Measurements from ENCODE around the gene ANKRD9. TPM values are rescaled to one million over a fixed set of nuclear protein-coding genes. Genes with fewer than 3 reads are reported as not detected.

The ANKRD9 gene
- total and polyA plus RNA-seq, 9 donors, result 2.2 to 48.1 (median 15.0) TPM

DNA sequence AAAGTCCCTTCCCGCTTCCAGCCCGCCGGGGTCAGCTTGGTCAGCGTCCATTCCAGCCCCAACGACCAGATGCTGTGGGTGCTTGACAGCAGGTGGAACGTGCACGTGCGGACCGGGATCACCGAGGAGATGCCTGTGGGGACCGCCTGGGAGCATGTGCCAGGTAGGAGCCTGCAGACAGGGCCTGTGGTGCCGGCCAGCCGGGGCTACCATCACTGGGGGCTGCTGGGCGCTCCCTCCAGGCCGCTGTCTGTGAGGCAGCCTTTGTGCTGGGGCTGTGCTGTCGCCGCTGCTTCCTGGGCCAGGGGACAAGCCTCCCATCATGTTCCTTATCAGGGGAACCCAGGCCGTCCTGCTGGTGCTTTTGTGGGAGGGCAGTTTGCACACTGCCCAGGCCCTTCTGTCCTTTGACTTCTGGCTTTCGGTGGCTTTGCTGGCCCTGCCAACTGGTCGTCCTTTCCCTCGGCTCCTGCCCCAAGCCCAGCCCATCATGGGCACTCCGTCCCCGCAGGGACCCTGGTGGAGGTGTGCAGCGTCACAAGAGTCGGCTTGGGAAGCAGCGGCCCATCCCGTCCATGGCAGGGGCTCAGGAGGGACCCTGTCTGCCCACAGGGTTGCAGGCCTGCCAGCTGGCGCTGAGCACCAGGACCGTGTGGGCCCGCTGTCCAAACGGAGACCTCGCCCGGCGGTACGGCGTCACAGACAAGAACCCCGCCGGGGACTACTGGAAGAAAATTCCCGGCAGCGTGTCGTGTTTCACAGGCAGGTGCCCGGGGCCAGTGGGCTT, 12.4 kb downstream of the ANKRD9 start:
- H3K4me3 ChIP-seq, result no peak overlapping the region
- H3K27ac ChIP-seq, result no peak overlapping the region
- DNase-seq, result no peak
- intact Hi-C loops (cut with DNase I), result no loop called here
- TF ChIP-seq, protein P1, sequence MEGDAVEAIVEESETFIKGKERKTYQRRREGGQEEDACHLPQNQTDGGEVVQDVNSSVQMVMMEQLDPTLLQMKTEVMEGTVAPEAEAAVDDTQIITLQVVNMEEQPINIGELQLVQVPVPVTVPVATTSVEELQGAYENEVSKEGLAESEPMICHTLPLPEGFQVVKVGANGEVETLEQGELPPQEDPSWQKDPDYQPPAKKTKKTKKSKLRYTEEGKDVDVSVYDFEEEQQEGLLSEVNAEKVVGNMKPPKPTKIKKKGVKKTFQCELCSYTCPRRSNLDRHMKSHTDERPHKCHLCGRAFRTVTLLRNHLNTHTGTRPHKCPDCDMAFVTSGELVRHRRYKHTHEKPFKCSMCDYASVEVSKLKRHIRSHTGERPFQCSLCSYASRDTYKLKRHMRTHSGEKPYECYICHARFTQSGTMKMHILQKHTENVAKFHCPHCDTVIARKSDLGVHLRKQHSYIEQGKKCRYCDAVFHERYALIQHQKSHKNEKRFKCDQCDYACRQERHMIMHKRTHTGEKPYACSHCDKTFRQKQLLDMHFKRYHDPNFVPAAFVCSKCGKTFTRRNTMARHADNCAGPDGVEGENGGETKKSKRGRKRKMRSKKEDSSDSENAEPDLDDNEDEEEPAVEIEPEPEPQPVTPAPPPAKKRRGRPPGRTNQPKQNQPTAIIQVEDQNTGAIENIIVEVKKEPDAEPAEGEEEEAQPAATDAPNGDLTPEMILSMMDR (IDR thresholded peaks at IDR 0.05), result no peak
- TF ChIP-seq EP300 (IDR thresholded peaks at IDR 0.05) (no peak), POLR2A (IDR thresholded peaks at IDR 0.05) (no peak)
- no peaks in the 10 kb centered on the region for H3K9me3 ChIP-seq
- 92 to 95% (median 93%) methylated on average over 42 of the region's 42 CpGs for WGBS, 3 donors
- H3K36me3 ChIP-seq, result no peaks in the 10 kb centered on the region
- H3K27me3 ChIP-seq, result no peaks in the 10 kb centered on the region
- peaks cover 6% of the 10 kb centered on the region for H3K4me1 ChIP-seq (ENCODE audit: insufficient read depth)

DNA sequence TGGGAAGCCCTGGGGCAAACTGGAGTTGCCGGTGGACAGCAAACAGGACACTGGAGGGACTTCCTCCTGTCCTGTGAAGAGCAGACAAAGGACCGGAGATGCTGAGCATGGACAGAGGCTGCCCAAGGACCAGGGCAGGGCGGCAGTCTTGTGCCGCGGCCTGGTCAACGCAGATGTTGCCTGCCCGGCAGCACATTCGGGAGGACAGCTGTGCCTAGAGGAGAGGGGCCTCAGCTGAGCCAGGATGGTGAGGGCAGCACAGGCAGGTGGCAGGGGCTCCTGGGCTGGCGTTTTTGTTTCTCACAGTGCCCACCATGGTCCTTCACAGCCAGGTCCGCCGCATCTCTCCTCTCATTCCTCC, 13.3 kb downstream of the ANKRD9 start:
- intact Hi-C loops (cut with DNase I), result no loop called here
- H3K4me3 ChIP-seq, result no peak overlapping the region
- DNase-seq, result no peak
- H3K27me3 ChIP-seq, result no peaks in the 10 kb centered on the region
- no peaks in the 10 kb centered on the region for H3K9me3 ChIP-seq
- TF ChIP-seq EP300 (IDR thresholded peaks at IDR 0.05) (no peak), POLR2A (IDR thresholded peaks at IDR 0.05) (no peak)
- TF ChIP-seq, protein P1 (IDR thresholded peaks at IDR 0.05), result no peak
- peaks cover 2% of the 10 kb centered on the region for H3K4me1 ChIP-seq (ENCODE audit: insufficient read depth)
- 92 to 97% (median 96%) methylated on average over 11 of the region's 11 CpGs for WGBS, 3 donors
- H3K36me3 ChIP-seq, result no peaks in the 10 kb centered on the region
- no peak overlapping the region for H3K27ac ChIP-seq

DNA sequence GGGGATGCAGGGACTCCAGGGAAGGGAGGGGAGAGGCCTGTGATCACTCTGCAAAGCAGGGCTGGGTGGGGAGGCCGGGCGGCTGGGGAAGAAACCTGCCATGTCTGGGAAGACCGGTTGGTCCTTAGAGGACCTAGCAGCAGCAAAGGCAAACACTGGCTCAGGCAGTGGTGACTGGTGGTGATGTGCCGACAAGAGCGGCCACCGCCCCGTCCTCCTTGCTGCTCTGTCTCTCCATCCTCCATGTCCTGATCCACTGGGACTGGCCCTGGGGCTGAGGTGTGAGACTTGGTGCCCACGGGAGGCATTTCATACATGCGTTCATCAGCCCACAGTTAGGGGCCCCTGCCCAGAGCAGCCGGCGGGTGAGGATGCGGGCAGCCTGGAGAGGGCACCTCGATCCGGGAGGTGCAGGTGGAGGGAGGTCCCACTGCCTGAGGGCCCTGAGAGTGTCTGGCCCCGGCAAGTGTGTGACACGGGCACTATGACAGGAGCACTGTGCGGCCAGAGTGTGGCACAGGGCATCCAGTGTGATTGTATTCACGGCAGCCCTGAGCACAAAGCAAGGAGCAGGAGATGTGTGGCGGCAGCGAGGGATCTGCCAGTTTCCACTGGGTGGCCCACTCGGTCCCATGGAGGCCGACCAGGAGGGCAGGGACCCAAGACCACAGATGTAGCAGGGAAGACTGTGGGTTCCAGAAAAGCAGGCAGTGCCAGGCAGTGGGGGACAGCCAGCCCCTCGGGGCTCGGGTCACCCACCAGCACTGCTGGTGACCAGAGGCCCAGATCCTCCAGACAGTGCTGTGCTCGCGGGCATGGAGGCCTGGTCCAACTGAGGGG, 13.9 kb downstream of the ANKRD9 start:
- Histone ChIP-seq H3K4me3 (no peak overlapping the region), H3K27ac (no peak overlapping the region), H3K9me3 (no peaks in the 10 kb centered on the region), H3K36me3 (no peaks in the 10 kb centered on the region), H3K27me3 (no peaks in the 10 kb centered on the region), H3K4me1 (ENCODE audit: insufficient read depth) (peaks cover 2% of the 10 kb centered on the region)
- TF ChIP-seq POLR2A (IDR thresholded peaks at IDR 0.05) (no peak), EP300 (IDR thresholded peaks at IDR 0.05) (no peak)
- TF ChIP-seq, protein P1 (IDR thresholded peaks at IDR 0.05), result no peak
- WGBS, 3 donors, result 93 to 97% (median 95%) methylated on average over 24 to 26 of the region's 26 CpGs
- intact Hi-C loops (cut with DNase I), result no loop called here
- no peak for DNase-seq

DNA sequence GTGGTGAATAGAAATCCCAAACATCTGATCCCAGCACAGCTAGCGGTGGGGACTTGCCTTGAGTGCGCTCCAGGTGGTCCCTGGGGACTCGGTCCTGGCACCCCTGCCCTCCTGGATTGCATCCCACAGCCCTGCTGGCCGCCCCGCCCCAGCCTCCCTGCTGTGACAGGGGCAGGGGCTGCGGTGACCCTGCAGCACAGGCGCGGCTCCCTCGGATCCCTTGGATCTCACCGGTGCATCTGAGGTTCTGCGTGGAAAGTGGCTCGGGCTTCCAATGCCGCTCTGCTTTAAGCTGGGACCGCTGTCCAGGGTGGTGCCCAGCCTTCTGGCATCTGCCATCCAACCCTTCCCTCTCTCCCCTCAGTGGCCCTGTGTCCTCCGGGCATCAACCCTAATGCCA, 16.0 kb downstream of the ANKRD9 start:
- intact Hi-C loops (cut with DNase I), result no loop called here
- Histone ChIP-seq H3K9me3 (no peaks in the 10 kb centered on the region), H3K27ac (no peak overlapping the region), H3K27me3 (no peaks in the 10 kb centered on the region), H3K36me3 (no peaks in the 10 kb centered on the region), H3K4me3 (no peak overlapping the region), H3K4me1 (ENCODE audit: insufficient read depth) (peaks cover 2% of the 10 kb centered on the region)
- 90 to 95% (median 93%) methylated on average over 15 of the region's 15 CpGs for WGBS, 3 donors
- no peak for TF ChIP-seq EP300 (IDR thresholded peaks at IDR 0.05)
- TF ChIP-seq, protein P1 (IDR thresholded peaks at IDR 0.05), result no peak
- DNase-seq, result peak in 1 of 5 donors; percentile 38

Data from ovary (tissue), 9 donors.